Measurements from ENCODE around the gene KRTAP26-1.

KRTAP26-1 gene

GRCh38 chr21:30320215-30320614, at the start of gene KRTAP26-1:
TSS of gene KRTAP26-1 (minus strand) at chr21:30320315. CDS start at chr21:30320035, 280 bp downstream.
- no peak for FAIRE-seq
- no peak for DNase-seq (ENCODE audit: low spot score)

GRCh38 chr21:30355906-30356305, 35.8 kb upstream of the KRTAP26-1 start:
- FAIRE-seq (no peak), DNase-seq (ENCODE audit: low spot score) (no peak)

GRCh38 chr21:30354308-30355005, 34.3 kb upstream of the KRTAP26-1 start:
- FAIRE-seq = no peak
- no peak for DNase-seq (ENCODE audit: low spot score)

GRCh38 chr21:30351534-30351933, 31.4 kb upstream of the KRTAP26-1 start:
- FAIRE-seq = no peak

GRCh38 chr21:30349572-30349971, 29.5 kb upstream of the KRTAP26-1 start:
- no peak for FAIRE-seq

More at GRCh38 chr21:30351534-30351933, 31.4 kb upstream of the KRTAP26-1 start:
- no peak for DNase-seq (ENCODE audit: low spot score)

GRCh38 chr21:30348506-30348905, 28.4 kb upstream of the KRTAP26-1 start, which contains the start of gene KRTAP23-1:
TSS of gene KRTAP23-1 (minus strand) at chr21:30348606. CDS start at chr21:30348606, 0 bp downstream.
- DNase-seq (ENCODE audit: low spot score) (no peak), FAIRE-seq (peak; percentile 90)

More at GRCh38 chr21:30349572-30349971, 29.5 kb upstream of the KRTAP26-1 start:
- peak; percentile 23 for DNase-seq (ENCODE audit: low spot score)

- FAIRE-seq (no peak), DNase-seq (ENCODE audit: low spot score) (no peak)
These were observed 24.9 kb upstream of the KRTAP26-1 start for GRCh38 chr21:30345014-30345413.

- FAIRE-seq (no peak), DNase-seq (ENCODE audit: low spot score) (peak; percentile 67)
These were observed 20.8 kb upstream of the KRTAP26-1 start for GRCh38 chr21:30340714-30341573.

GRCh38 chr21:30338717-30339116, 18.6 kb upstream of the KRTAP26-1 start:
- DNase-seq (ENCODE audit: low spot score) = no peak
- no peak for FAIRE-seq

GRCh38 chr21:30337772-30338171, 17.7 kb upstream of the KRTAP26-1 start:
- no peak for FAIRE-seq
- DNase-seq (ENCODE audit: low spot score) = no peak

- DNase-seq (ENCODE audit: low spot score) = no peak
- no peak for FAIRE-seq
These were observed 17.2 kb upstream of the KRTAP26-1 start, which contains the start of gene KRTAP27-1 for GRCh38 chr21:30337276-30337744. TSS of gene KRTAP27-1 (minus strand) at chr21:30337694. CDS start at chr21:30337668, 26 bp downstream.

- no peak for FAIRE-seq
- no peak for DNase-seq (ENCODE audit: low spot score)
These were observed 16.5 kb upstream of the KRTAP26-1 start for GRCh38 chr21:30336596-30336995.

- peak; percentile 55 for FAIRE-seq
- DNase-seq (ENCODE audit: low spot score) = no peak
These were observed 13.6 kb upstream of the KRTAP26-1 start for GRCh38 chr21:30333736-30334135.

GRCh38 chr21:30332681-30333080, 12.6 kb upstream of the KRTAP26-1 start:
- FAIRE-seq (peak; percentile 32), DNase-seq (ENCODE audit: low spot score) (no peak)

GRCh38 chr21:30329203-30329875, 9.2 kb upstream of the KRTAP26-1 start:
- FAIRE-seq = no peak
- DNase-seq (ENCODE audit: low spot score) = peak; percentile 32

GRCh38 chr21:30326390-30326789, 6.3 kb upstream of the KRTAP26-1 start:
- DNase-seq (ENCODE audit: low spot score) (no peak), FAIRE-seq (no peak)

- DNase-seq (ENCODE audit: low spot score) = no peak
- FAIRE-seq = no peak
These were observed 4.4 kb downstream of the KRTAP26-1 start for GRCh38 chr21:30315701-30316100.

- DNase-seq (ENCODE audit: low spot score) = peak; percentile 18
- no peak for FAIRE-seq
These were observed 13.2 kb downstream of the KRTAP26-1 start for GRCh38 chr21:30306884-30307283.

GRCh38 chr21:30305136-30305535, 15.0 kb downstream of the KRTAP26-1 start:
- DNase-seq (ENCODE audit: low spot score) (no peak), FAIRE-seq (no peak)

GRCh38 chr21:30289215-30289614, 30.9 kb downstream of the KRTAP26-1 start, which contains the start of gene KRTAP25-1:
TSS of gene KRTAP25-1 (minus strand) at chr21:30289514. CDS start at chr21:30289490, 24 bp downstream.
- no peak for FAIRE-seq
- DNase-seq (ENCODE audit: low spot score) = no peak

- DNase-seq (ENCODE audit: low spot score) (no peak), FAIRE-seq (no peak)
These were observed 37.3 kb downstream of the KRTAP26-1 start, which contains the start of gene KRTAP24-1 for GRCh38 chr21:30282850-30283249. TSS of gene KRTAP24-1 (minus strand) at chr21:30282950. CDS start at chr21:30282932, 18 bp downstream.
